Activated CD8-positive, alpha-beta memory T cell treated with anti-CD3 and anti-CD28 coated beads for 4 hours (primary cell): ENCODE measurements around the gene SIM1.

Experiments
- DNase-seq, 2 donors: peaks; one replicate each; pipeline ENCODE4 v3.0.0-alpha.2; 2020; ENCODE audit warnings: low read depth in 2 of 2

Gene SIM1

GRCh38 chr6:100464903-100465700, at the start of gene SIM1:
TSS of gene SIM1 (minus strand) at chr6:100464921. CDS start at chr6:100463468, 1,453 bp downstream.
- DNase-seq, result no peak

GRCh38 chr6:100512203-100512862, 47.6 kb upstream of the SIM1 start:
- DNase-seq, result no peak

GRCh38 chr6:100509101-100509500, 44.4 kb upstream of the SIM1 start:
- DNase-seq, result no peak

- no peak for DNase-seq
These were observed 41.9 kb upstream of the SIM1 start for GRCh38 chr6:100506651-100507050.

GRCh38 chr6:100504786-100505737, 40.3 kb upstream of the SIM1 start:
- DNase-seq, result no peak

GRCh38 chr6:100503043-100503705, 38.5 kb upstream of the SIM1 start:
- no peak for DNase-seq

- DNase-seq, result no peak
These were observed 28.6 kb upstream of the SIM1 start for GRCh38 chr6:100493206-100493888.

GRCh38 chr6:100491952-100492670, 27.4 kb upstream of the SIM1 start:
- no peak for DNase-seq

- DNase-seq, result no peak
These were observed 25.3 kb upstream of the SIM1 start for GRCh38 chr6:100490065-100490464.

GRCh38 chr6:100488244-100488643, 23.5 kb upstream of the SIM1 start:
- no peak for DNase-seq

GRCh38 chr6:100487638-100488037, 22.9 kb upstream of the SIM1 start:
- no peak for DNase-seq

GRCh38 chr6:100485268-100485667, 20.5 kb upstream of the SIM1 start:
- no peak for DNase-seq

GRCh38 chr6:100484474-100484873, 19.8 kb upstream of the SIM1 start:
- no peak for DNase-seq

GRCh38 chr6:100482698-100483097, 18.0 kb upstream of the SIM1 start:
- no peak for DNase-seq

- no peak for DNase-seq
These were observed 14.7 kb upstream of the SIM1 start for GRCh38 chr6:100479179-100480035.

GRCh38 chr6:100475554-100476320, 11.0 kb upstream of the SIM1 start:
- no peak for DNase-seq

- DNase-seq, result no peak
These were observed 8.5 kb upstream of the SIM1 start for GRCh38 chr6:100473182-100473581.

GRCh38 chr6:100472674-100473073, 8.0 kb upstream of the SIM1 start:
- DNase-seq, result no peak
